Measurements from ENCODE around the gene WDR48.

Gene WDR48

DNA sequence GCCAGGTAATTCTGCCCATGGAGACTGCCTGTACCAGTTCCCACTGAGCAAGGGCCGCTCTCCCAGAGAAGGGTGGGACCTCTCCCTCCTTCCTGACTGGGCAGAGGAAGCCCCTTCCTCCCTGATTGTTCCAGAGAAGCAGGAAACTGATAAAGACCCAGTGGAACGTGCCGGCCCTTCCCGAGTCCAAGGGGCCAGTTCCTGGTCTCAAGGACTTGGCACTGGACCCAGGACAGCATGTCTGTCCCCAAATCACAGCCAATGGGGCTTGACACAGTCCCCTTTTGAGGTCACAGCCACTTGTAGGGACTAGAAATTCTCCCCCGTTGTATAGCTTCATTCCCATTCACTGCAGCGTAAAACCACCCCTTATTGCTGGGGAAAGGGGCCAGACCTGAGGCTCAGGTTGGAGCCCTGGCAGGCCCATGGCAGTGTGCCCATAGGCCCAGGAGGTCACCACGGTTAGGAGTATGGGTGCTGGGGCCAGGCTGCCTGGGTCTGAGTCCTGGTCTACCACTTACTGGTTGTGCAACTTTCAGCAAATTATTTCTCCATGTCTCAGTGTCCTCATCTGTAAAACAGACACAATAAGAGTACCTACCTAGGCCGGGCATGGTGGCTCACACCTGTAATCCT is 83.5 kb downstream of the WDR48 start:
- H3K4me1 Mint-ChIP-seq, result peaks cover 3% of the 10 kb centered on the region
- no peaks in the 10 kb centered on the region for H3K27me3 Mint-ChIP-seq
- no peak overlapping the region for H3K27ac Mint-ChIP-seq
- H3K9me3 Mint-ChIP-seq, result no peaks in the 10 kb centered on the region
- no peak overlapping the region for H3K4me3 Mint-ChIP-seq
- peaks cover 1% of the 10 kb centered on the region for H3K36me3 Mint-ChIP-seq

DNA sequence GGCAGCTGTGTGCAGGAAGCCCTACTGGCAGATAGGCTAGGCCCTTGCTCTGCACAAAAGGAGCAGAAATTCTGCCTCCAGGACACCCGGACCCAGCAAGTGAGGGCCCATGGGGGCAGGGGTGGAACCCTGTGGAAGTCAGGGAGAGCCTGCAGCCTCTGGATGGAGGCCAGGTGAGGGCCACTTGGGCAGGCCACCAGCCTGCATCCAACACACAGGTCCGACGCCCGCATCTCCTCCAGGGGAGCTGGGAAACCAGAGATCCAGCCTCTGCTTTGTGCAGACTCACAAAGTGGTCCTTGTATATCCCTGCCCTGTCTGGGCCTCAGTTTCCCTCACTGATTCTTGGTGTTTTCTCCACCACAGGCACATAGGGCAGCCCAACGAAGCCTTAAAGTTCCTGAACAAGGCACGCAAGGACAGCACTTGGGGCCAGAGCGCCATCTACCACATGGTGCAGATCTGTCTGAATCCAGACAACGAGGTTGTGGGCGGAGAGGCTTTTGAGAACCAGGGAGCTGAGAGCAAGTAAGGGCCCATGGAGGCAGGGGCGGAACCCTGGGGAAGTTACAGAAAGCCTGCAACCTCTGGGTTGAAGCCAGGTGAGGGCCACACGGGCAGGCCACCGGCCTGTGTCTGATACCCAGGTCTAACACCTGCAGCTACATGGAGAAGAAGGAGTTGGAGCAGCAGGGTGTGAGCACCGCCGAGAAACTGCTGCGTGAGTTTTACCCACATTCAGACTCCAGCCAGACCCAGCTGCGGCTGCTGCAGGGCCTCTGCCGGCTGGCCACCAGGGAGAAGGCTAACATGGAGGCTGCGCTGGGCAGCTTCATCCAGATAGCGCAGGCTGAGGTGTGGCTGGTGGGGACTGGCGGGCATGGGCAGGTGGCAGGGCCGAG is 85.0 kb downstream of the WDR48 start:
- Mint-ChIP-seq H3K27me3 (no peaks in the 10 kb centered on the region), H3K36me3 (peaks cover 7% of the 10 kb centered on the region), H3K4me3 (no peak overlapping the region), H3K27ac (no peak overlapping the region), H3K9me3 (no peaks in the 10 kb centered on the region), H3K4me1 (peaks cover 9% of the 10 kb centered on the region)

DNA sequence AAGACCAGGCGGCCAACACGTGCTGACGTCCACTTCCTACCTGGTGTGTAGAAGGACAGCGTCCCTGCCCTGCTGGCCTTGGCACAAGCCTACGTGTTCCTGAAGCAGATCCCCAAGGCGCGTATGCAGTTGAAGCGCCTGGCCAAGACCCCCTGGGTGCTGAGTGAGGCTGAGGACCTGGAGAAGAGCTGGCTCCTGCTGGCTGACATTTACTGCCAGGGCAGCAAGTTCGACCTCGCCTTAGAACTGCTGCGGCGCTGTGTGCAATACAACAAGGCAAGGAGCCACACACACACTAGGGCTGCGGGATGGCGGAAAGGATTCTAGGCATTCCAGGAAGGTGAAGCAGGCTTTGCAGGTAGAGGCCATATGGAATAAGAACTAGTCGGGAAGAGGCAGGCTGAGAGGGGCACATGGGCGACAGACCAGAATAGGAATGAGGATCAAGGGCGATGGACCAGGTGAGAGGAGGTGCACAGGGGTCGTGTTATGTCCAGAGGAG is 85.7 kb downstream of the WDR48 start:
- H3K36me3 Mint-ChIP-seq, result peaks cover 9% of the 10 kb centered on the region
- H3K4me1 Mint-ChIP-seq, result peaks cover 10% of the 10 kb centered on the region
- H3K4me3 Mint-ChIP-seq, result no peak overlapping the region
- H3K9me3 Mint-ChIP-seq, result no peaks in the 10 kb centered on the region
- H3K27ac Mint-ChIP-seq, result no peak overlapping the region
- no peaks in the 10 kb centered on the region for H3K27me3 Mint-ChIP-seq

DNA sequence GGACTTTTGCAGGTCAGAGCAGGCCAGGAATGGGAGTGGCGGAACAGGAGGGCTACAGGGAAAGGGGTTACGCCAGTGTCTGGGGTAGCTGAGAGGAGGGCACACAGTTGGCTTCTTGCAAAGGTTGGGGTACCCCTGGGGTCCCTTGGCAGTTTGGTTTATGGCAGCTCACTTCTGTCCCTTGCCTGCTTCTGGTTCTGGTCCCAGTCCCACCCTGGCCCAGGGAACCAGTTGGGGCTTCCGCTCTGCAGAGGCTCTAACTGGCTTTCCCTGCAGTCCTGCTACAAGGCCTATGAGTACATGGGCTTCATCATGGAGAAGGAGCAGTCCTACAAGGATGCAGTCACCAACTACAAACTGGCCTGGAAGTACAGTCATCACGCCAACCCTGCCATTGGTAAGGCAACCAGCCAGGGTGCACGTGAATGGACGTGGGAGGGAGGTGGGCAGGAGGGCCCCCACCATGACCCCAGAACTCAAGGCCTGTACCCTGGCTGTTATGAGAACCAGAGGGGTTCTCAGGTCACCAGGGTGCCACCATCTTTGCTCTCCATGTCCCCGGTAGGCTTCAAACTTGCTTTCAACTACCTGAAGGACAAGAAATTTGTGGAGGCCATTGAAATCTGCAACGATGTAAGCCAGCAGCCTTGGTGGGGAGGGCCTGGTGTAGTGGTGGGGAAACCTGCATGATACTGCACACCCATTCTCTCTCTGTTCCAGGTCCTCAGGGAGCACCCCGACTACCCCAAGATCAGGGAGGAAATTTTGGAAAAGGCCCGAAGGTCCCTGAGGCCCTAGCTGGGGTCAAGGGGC is 86.4 kb downstream of the WDR48 start:
- Mint-ChIP-seq H3K4me1 (peaks cover 17% of the 10 kb centered on the region), H3K27me3 (no peaks in the 10 kb centered on the region), H3K36me3 (peaks cover 11% of the 10 kb centered on the region), H3K4me3 (no peak overlapping the region), H3K27ac (peak overlapping the region; percentile 35), H3K9me3 (no peaks in the 10 kb centered on the region)

DNA sequence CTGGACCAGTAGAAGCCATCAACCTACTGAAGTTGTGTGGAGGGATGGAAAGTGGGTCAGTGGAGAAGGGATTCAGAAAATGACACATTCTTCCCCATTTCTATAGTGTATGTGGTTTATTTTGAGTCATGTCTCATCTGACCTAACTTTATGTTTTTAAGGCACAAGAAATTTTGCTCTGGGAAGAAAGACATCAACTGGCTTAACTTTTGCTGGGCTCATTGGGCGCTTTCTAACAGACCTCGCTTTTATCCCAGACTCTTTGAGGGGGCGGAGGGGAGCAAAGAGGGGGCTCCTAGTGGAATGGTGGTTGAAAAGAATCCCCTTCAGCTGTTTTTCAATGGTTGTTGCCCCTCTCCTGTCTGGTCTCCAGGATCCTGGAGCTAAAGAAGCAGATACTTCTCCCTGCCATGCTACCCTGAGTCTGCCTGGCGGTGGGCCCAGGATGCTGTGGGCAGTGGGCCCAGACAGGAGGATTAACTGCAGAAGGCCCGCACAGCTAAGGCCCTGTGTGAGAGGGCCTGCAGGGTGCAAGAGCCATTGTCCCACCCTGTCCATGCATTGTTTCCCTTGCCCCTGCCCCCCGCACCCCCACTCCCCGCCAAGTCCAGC is 87.1 kb downstream of the WDR48 start:
- H3K27me3 Mint-ChIP-seq, result no peaks in the 10 kb centered on the region
- H3K36me3 Mint-ChIP-seq, result peaks cover 15% of the 10 kb centered on the region
- H3K4me1 Mint-ChIP-seq, result peaks cover 17% of the 10 kb centered on the region
- H3K4me3 Mint-ChIP-seq, result no peak overlapping the region
- peak overlapping the region; percentile 35 for H3K27ac Mint-ChIP-seq
- H3K9me3 Mint-ChIP-seq, result no peaks in the 10 kb centered on the region

DNA sequence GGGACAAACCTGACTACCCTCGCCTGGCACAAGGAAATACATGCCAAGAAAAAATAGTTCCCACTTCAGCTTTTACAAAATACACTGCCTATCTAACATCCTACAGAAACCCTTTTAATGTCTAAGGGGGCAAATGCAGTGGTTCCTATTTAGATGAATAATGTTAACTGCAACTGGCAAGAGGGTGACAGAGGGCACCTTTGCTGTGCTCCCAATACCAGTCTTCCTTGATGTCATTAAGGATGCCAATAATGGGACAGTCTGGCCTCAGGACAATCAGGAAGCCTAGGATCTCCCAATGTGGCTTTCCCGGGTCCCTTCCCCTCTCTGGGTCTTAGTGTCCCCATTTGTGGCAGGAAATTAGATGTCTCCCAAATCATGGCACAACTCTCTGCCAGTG is 87.6 kb downstream of the WDR48 start:
- Mint-ChIP-seq H3K9me3 (no peaks in the 10 kb centered on the region), H3K4me1 (peaks cover 20% of the 10 kb centered on the region), H3K4me3 (no peak overlapping the region), H3K36me3 (peaks cover 16% of the 10 kb centered on the region), H3K27ac (peak overlapping the region; percentile 41), H3K27me3 (no peaks in the 10 kb centered on the region)

DNA sequence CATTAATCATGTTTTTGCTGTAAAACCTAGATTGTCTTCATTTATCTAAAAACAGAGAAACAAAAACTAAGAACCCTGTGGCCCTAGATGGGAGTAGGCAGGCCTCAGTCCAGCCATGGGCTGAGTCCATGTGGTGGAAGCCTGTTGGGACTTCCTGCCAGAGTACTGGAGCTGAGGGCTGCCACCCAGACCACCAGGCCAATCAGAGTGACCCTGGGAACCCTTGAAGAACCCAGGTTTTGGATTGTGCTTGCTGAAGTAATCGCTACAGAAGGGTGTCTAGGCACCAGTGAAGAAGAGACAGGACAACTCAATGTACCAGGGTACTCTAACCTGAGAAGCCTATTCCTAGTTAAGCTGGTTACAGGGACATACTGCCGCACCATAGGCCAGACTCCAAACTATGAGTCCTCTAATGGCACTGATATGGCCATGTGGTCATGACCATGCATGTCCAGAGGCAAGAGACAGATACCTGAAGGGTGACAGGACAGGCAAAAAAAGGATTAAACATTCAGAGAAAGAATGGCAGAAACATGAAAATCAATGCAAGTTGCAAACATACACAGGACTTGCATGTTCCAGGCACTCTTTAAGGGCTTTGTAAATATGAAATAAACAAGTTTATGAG is 88.6 kb downstream of the WDR48 start:
- H3K36me3 Mint-ChIP-seq, result peaks cover 19% of the 10 kb centered on the region
- H3K4me3 Mint-ChIP-seq, result no peak overlapping the region
- peak overlapping the region; percentile 84 for H3K27ac Mint-ChIP-seq
- H3K4me1 Mint-ChIP-seq, result peaks cover 23% of the 10 kb centered on the region
- no peaks in the 10 kb centered on the region for H3K9me3 Mint-ChIP-seq
- no peaks in the 10 kb centered on the region for H3K27me3 Mint-ChIP-seq

DNA sequence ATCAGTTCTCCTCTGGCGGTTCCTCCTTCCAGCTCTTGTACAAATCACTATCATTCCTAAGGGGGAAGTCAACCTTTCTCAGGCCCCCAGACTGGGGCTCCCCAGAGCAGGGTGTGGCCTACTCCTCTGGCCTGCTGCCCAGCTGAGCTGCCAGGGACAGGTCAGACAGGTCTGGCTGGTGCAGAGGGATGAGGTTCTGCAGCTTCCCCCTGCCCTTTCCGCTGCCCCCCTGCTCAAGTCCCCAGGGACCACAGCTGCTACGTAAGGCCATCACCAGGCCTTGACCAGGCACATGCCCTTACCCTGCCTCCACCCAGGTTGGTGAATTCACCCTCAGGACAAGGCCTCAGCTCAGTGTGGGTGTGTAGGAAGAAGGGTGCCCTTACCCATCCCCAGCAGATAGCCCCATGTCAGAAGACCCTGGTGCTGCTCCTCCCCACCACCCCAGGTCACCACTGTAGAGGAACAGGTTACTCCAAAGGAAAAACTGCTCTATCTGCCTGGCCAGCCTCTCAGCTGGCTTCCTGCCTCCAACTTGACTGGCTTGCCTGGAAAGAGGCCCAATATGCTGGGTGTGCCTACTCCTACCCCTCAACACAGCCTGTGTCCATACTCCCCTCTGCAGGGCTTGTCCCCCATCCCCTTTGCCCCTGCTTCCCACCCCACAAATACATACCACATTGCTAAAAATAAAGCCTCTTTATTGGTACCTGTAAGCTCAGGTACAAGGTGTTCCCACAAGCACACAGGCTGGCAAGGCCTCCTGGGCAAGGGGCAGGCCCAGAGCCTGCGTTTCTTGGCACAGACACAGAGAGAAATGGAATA is 89.6 kb downstream of the WDR48 start:
- H3K36me3 Mint-ChIP-seq, result peaks cover 23% of the 10 kb centered on the region
- H3K4me3 Mint-ChIP-seq, result no peak overlapping the region
- H3K9me3 Mint-ChIP-seq, result no peaks in the 10 kb centered on the region
- H3K4me1 Mint-ChIP-seq, result peaks cover 31% of the 10 kb centered on the region
- no peaks in the 10 kb centered on the region for H3K27me3 Mint-ChIP-seq
- peak overlapping the region; percentile 82 for H3K27ac Mint-ChIP-seq

DNA sequence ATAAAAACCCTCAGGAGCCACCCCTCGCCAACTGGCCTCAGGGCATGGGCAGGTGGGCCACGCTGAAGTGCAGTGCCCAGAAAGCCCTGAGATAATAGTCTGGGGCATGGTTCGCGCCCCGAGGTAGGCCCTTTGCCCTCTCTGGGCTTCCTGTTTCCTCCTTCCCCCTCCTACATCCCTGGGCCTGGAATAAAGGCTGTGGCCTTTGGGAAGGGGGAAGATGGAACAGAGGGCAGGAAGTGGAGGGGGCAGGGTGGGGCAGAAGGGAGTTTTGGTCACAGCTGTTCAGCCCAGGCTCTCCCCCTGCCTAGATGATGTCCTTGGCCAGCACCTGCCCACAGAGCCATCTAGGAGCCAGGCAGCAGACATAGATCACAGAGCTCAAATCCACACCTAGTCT is 90.3 kb downstream of the WDR48 start:
- Mint-ChIP-seq H3K4me1 (peaks cover 38% of the 10 kb centered on the region), H3K27me3 (no peaks in the 10 kb centered on the region), H3K4me3 (no peak overlapping the region), H3K36me3 (peaks cover 24% of the 10 kb centered on the region), H3K9me3 (no peaks in the 10 kb centered on the region), H3K27ac (peak overlapping the region; percentile 82)

DNA sequence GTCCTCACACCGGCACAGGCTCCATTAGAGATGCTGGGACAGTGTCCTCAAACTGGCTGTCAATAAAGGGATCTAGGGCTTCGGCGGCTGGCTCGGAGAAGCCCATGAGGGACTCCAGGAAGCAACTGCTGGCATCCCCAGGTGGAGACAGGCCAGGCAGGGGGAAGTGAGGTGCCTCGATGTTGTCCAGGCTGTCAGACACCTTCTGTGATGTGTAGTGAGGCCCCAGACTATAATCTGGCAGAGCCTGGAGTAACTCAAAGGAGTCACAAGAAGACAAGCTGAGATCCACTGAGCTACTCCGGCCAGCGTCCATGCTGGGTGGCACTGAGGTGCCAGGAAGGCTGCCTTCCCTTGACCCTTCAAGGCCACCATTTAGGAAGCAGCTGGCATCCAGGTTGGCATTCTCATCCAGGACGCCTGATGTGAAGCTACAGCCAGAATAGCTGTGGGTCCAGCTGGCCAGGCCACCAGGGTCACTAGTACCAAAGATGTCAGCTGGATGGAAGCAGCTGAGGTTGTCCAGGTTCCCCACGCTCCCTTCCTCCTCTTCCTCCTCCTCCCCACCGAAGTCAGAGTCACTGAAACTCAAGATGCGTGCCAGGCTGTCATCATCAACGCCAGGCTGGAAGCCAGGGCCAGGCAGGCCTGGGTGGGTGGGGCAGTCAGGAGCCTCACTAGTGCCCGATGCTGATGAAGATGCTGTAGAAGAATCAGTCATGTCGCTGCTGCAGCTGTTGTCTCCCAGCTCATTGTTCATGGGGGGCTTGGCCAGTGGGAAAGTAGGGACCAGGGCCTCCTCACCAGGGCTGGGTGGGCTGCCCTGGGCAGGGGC is 91.5 kb downstream of the WDR48 start:
- Mint-ChIP-seq H3K4me1 (peaks cover 50% of the 10 kb centered on the region), H3K36me3 (peaks cover 26% of the 10 kb centered on the region), H3K27me3 (no peaks in the 10 kb centered on the region), H3K4me3 (no peak overlapping the region), H3K27ac (peak overlapping the region; percentile 12), H3K9me3 (no peaks in the 10 kb centered on the region)

DNA sequence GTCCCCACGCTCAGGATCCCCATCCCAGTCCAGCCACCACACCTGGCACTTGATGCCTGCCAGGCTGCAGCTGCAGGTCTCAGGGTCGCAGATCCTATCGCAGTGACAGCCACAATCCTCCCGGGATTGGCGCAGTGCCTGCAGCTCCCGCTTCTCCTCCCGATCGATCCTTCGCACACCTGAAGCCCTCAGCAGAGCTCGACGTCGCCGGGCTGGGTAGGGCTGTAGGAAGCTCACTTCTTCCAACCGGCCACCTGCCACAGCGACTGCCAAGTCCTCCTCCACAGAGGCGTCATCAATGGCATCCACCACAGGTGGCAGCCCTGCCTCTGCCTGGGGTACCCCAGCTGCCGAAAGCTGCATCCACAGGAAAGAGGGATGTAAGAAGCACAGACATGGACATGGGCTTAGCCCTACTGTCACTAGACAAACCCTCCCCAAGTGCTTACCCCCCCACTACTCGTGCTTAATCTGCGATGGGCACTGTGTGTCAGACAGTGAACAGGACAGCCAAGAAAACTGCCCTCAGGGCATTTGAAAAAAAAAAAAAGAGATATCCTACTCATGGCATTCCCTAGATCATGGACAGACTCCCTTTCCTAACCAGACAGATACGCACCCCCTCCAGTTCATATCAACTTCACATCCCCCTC is 92.4 kb downstream of the WDR48 start:
- H3K27ac Mint-ChIP-seq, result peak overlapping the region; percentile 57
- H3K36me3 Mint-ChIP-seq, result peaks cover 35% of the 10 kb centered on the region
- peaks cover 59% of the 10 kb centered on the region for H3K4me1 Mint-ChIP-seq
- no peaks in the 10 kb centered on the region for H3K27me3 Mint-ChIP-seq
- H3K9me3 Mint-ChIP-seq, result no peaks in the 10 kb centered on the region
- H3K4me3 Mint-ChIP-seq, result no peak overlapping the region

DNA sequence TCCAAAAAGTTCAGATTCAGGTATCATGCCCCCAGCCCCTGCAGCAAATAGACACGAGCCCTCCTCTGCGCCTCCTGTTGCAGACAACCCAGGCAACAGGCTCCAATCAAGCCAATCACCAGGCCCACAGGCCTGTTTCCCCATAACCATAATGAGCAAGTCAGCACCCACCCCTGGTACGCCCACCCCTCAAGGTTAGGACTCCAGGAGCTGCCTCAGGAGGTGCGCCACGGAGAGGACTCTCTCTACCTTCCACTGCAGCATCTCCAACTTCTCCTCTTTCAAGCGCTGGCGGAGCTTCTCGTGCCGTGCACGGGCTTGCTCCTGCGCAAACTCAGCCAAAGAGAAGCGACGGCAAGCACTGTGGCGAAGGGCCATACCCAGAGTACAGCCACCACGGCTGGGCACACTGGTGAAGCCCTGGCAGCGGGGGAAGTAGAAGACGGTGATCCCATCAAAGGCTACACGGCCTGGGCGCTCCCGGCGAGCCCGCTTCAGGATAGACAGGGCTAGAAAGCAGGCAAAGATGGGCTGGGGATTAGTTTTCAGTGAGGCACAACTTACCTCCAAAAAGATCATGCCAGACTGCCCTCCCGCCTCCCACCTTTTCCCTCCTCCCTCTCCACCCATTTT is 93.0 kb downstream of the WDR48 start:
- H3K4me1 Mint-ChIP-seq, result peaks cover 63% of the 10 kb centered on the region
- H3K9me3 Mint-ChIP-seq, result no peaks in the 10 kb centered on the region
- H3K36me3 Mint-ChIP-seq, result peaks cover 35% of the 10 kb centered on the region
- H3K27ac Mint-ChIP-seq, result peak overlapping the region; percentile 57
- no peaks in the 10 kb centered on the region for H3K27me3 Mint-ChIP-seq
- no peak overlapping the region for H3K4me3 Mint-ChIP-seq

DNA sequence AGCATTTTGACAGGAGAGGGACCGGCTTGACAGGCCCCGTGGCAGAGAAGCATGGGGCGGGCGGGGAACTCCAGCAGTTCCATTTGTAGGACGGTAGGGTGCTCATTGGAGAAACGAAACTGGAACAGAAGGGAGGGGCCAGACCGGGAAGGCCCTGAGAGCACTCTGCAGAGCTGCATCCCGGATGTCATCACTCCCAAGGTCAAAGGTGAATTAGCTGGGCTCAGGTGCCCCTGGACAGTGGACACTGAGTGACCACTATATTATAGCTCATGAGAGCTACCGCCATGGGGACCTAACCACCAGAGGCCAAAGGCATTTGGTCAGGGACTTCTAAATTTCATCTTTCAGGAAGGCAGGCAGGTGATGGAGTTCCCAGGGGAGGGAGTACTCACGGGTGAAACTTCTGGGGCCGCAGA is 94.3 kb downstream of the WDR48 start:
- peak overlapping the region; percentile 97 for H3K4me3 Mint-ChIP-seq
- peaks cover 34% of the 10 kb centered on the region for H3K36me3 Mint-ChIP-seq
- H3K4me1 Mint-ChIP-seq, result peaks cover 70% of the 10 kb centered on the region
- no peak overlapping the region for H3K27ac Mint-ChIP-seq
- no peaks in the 10 kb centered on the region for H3K9me3 Mint-ChIP-seq
- H3K27me3 Mint-ChIP-seq, result no peaks in the 10 kb centered on the region
